Testis (tissue), 3 donors: Measurements from ENCODE around the gene MIX23. TPM values are rescaled to one million over a fixed set of nuclear protein-coding genes. Genes with fewer than 3 reads are reported as not detected.

Experiments used
- DNase-seq: peaks from one replicate; pipeline ENCODE4 v3.0.0-alpha.2; 2019
- H3K27ac ChIP-seq, 2 donors: fragments of 200-600 bp; sonication (generic); one replicate each; pipeline ENCODE4 v1.5.1; 2019
- H3K27me3 ChIP-seq: fragments of 200-600 bp; sonication (generic); one replicate; pipeline ENCODE4 v1.5.1; 2019
- H3K36me3 ChIP-seq: fragments of 200-600 bp; sonication (generic); one replicate; pipeline ENCODE4 v1.5.1; 2017; ENCODE audit warnings: low read depth; ENCODE audit errors: missing control alignments
- H3K4me1 ChIP-seq: fragments of 200-600 bp; sonication (generic); one replicate; pipeline ENCODE4 v1.5.1; 2019
- H3K4me3 ChIP-seq, 2 donors: fragments of 200-600 bp; sonication (generic); one replicate each; pipeline ENCODE4 v1.5.1; 2017 to 2019
- H3K9me3 ChIP-seq: fragments of 200-600 bp; sonication (generic); one replicate; pipeline ENCODE4 v1.5.1; 2017
- CTCF ChIP-seq, 3 experiments: fragments of 450-650 bp in 2 of 3; fragments of 200-600 bp in 1 of 3; sonication (generic) in 1 of 3; IDR thresholded peaks; one replicate each; pipeline ENCODE4 v1.5.1; 2016 to 2019; ENCODE audit warnings: antibody characterized with exemption in 3 of 3, mild to moderate bottlenecking in 2 of 3, moderate library complexity in 1 of 3
- POLR2A ChIP-seq: fragments of 450-650 bp; IDR thresholded peaks from one replicate; pipeline ENCODE4 v1.6.1; 2017; ENCODE audit warnings: antibody characterized with exemption, mild to moderate bottlenecking, moderate library complexity
- WGBS, 2 donors: methylation state at CpG; one replicate each; pipeline ENCODE4 v1.1.5; 2018; 5-methylcytosine and 5-hydroxymethylcytosine counted together
- intact Hi-C: fragments of 100-400 bp; cut with DNase I; formaldehyde crosslinking; loops from one replicate; pipeline ENCODE4 v1.15.1; 2023; ENCODE audit warnings: low total_unique reads
- polyA plus RNA-seq: library from polyadenylated mRNA; stranded (reverse); fragments of 350-450 nt; fragmentation: Illumina TruSeq; extraction: RNeasy Lipid Tissue Mini Kit (QIAGEN cat#74804); gene quantifications from one replicate; pipeline ENCODE4 v1.2.3, GENCODE V29; 2014; ENCODE audit warnings: low read depth, low replicate concordance; ENCODE audit not compliant: insufficient read depth
- total RNA-seq, 2 donors: library from RNA; depleted of rRNA; stranded (reverse); fragments of >200 nt; gene quantifications; one replicate each; pipeline ENCODE4 v1.2.3, GENCODE V29; 2016

MIX23 gene
- total and polyA plus RNA-seq, 3 donors from 2014 or later, result 19.3 to 21.0 (median 19.9) TPM

GRCh38 chr3:122406198-122406597, 23.2 kb upstream of the MIX23 start:
- no peaks in the 10 kb centered on the region for H3K9me3 ChIP-seq
- DNase-seq, result no peak
- no peaks in the 10 kb centered on the region for H3K4me1 ChIP-seq
- intact Hi-C loops, result no loop called here
- WGBS, 2 donors, result 95 to 96% methylated on average over 4 of the region's 4 CpGs
- TF ChIP-seq POLR2A (no peak), CTCF (IDR thresholded peaks at IDR 0.05) (no peak)
- H3K36me3 ChIP-seq, result no peaks in the 10 kb centered on the region
- no peak overlapping the region for H3K27ac ChIP-seq
- no peaks in the 10 kb centered on the region for H3K27me3 ChIP-seq
- H3K4me3 ChIP-seq, result no peak overlapping the region

GRCh38 chr3:122405015-122405414, 22.0 kb upstream of the MIX23 start:
- 84 to 89% methylated on average over 3 of the region's 3 CpGs for WGBS, 2 donors
- intact Hi-C loops, result no loop called here
- TF ChIP-seq POLR2A (no peak), CTCF (IDR thresholded peaks at IDR 0.05) (no peak)
- Histone ChIP-seq H3K4me1 (no peaks in the 10 kb centered on the region), H3K27ac (no peak overlapping the region), H3K36me3 (no peaks in the 10 kb centered on the region), H3K27me3 (no peaks in the 10 kb centered on the region), H3K9me3 (no peaks in the 10 kb centered on the region), H3K4me3 (no peak overlapping the region)
- no peak for DNase-seq

- WGBS, 2 donors, result 95% methylated on average over 6 of the region's 6 CpGs
- Histone ChIP-seq H3K9me3 (no peaks in the 10 kb centered on the region), H3K27ac (no peak overlapping the region), H3K27me3 (no peaks in the 10 kb centered on the region), H3K4me1 (no peaks in the 10 kb centered on the region), H3K36me3 (no peaks in the 10 kb centered on the region), H3K4me3 (no peak overlapping the region)
- intact Hi-C loops, result no loop called here
- DNase-seq, result no peak
- no peak for TF ChIP-seq CTCF (IDR thresholded peaks at IDR 0.05)
- no peak for TF ChIP-seq POLR2A
These were observed 20.5 kb upstream of the MIX23 start for GRCh38 chr3:122403489-122403888.

- no peak for TF ChIP-seq POLR2A
- TF ChIP-seq CTCF (IDR thresholded peaks at IDR 0.05), result no peak
- Histone ChIP-seq H3K4me3 (no peak overlapping the region), H3K27me3 (no peaks in the 10 kb centered on the region), H3K9me3 (no peaks in the 10 kb centered on the region), H3K4me1 (no peaks in the 10 kb centered on the region), H3K27ac (no peak overlapping the region), H3K36me3 (no peaks in the 10 kb centered on the region)
- intact Hi-C loops, result no loop called here
- DNase-seq, result no peak
- 89 to 96% methylated on average over 2 of the region's 2 CpGs for WGBS, 2 donors
These were observed 15.9 kb upstream of the MIX23 start for GRCh38 chr3:122398920-122399319.

GRCh38 chr3:122397201-122397600, 14.2 kb upstream of the MIX23 start:
- intact Hi-C loops, result no loop called here
- Histone ChIP-seq H3K9me3 (no peaks in the 10 kb centered on the region), H3K36me3 (no peaks in the 10 kb centered on the region), H3K27ac (no peak overlapping the region), H3K4me3 (no peak overlapping the region), H3K27me3 (no peaks in the 10 kb centered on the region), H3K4me1 (peaks cover 7% of the 10 kb centered on the region)
- DNase-seq, result no peak
- WGBS, 2 donors, result 78 to 88% methylated on average over 1 of the region's 1 CpG
- TF ChIP-seq CTCF (IDR thresholded peaks at IDR 0.05) (no peak), POLR2A (no peak)
